HG02884 (cell line): ENCODE measurements around the gene SAMD10.
"Not testable (repeated sequence)": the region's sequence is repeated elsewhere in the genome, so short reads cannot be mapped to it uniquely, and the experiment has no call there.

Experiments
- ATAC-seq: cut with Tn5 transposase; IDR thresholded peaks from one replicate; pipeline ENCODE4 v1.9.1; 2021; ENCODE audit warnings: mild to moderate bottlenecking, moderate library complexity; ENCODE audit not compliant: unreplicated experiment

Gene SAMD10

GRCh38 chr20:63942969-63943807, 36.3 kb downstream of the SAMD10 start:
- ATAC-seq: no peak

GRCh38 chr20:63942250-63942951, 37.0 kb downstream of the SAMD10 start:
- no peak for ATAC-seq

GRCh38 chr20:63941282-63942081, 38.0 kb downstream of the SAMD10 start:
- ATAC-seq: no peak

- ATAC-seq: no peak
Measured at GRCh38 chr20:63940472-63941266, 38.8 kb downstream of the SAMD10 start.

GRCh38 chr20:63940071-63940471, 39.4 kb downstream of the SAMD10 start:
- no peak for ATAC-seq

- no peak for ATAC-seq
Measured at GRCh38 chr20:63939061-63939935, 40.1 kb downstream of the SAMD10 start.

GRCh38 chr20:63937596-63937995, 41.8 kb downstream of the SAMD10 start:
- ATAC-seq: no peak

- no peak for ATAC-seq
Measured at GRCh38 chr20:63935447-63935846, 44.0 kb downstream of the SAMD10 start.

GRCh38 chr20:63934271-63935068, 45.0 kb downstream of the SAMD10 start:
- ATAC-seq: no peak

GRCh38 chr20:63933646-63934045, 45.8 kb downstream of the SAMD10 start:
- ATAC-seq: no peak

- no peak for ATAC-seq
Measured at GRCh38 chr20:63932606-63933160, 46.8 kb downstream of the SAMD10 start.

GRCh38 chr20:63931735-63932134, 47.7 kb downstream of the SAMD10 start:
- no peak for ATAC-seq

GRCh38 chr20:63930971-63931553, 48.4 kb downstream of the SAMD10 start:
- ATAC-seq: no peak

- ATAC-seq: not testable (repeated sequence)
Measured at GRCh38 chr20:63929473-63929883, 50.0 kb downstream of the SAMD10 start.

- ATAC-seq: no peak
Measured at GRCh38 chr20:63929071-63929470, 50.4 kb downstream of the SAMD10 start.

GRCh38 chr20:63926298-63926697, 53.1 kb downstream of the SAMD10 start:
- ATAC-seq: no peak

- ATAC-seq: no peak
Measured at GRCh38 chr20:63924241-63924640, 55.2 kb downstream of the SAMD10 start.
